WTC11 (cell line): Measurements from ENCODE around the gene IL2RG. TPM values are rescaled to one million over a fixed set of nuclear protein-coding genes. Genes with fewer than 3 reads are reported as not detected.

Experiments used
- ATAC-seq: fragments of 200-7000 bp; cut with Tn5 transposase; 2 replicates; pipeline ENCODE4 v1.10.0; 2021; ENCODE audit warnings: mild to moderate bottlenecking, moderate library complexity
- CTCF ChIA-PET: fragments of 300-600 bp; sonication (Branson Sonifier 250); formaldehyde crosslinking; loops from one replicate; lab custom pipeline; 2021; ENCODE audit warnings: antibody characterized with exemption; lab: Charles Lee
- POLR2A ChIA-PET: fragments of 350-600 bp; sonication (Branson Sonifier 250); formaldehyde crosslinking; loops from one replicate; lab custom pipeline; 2021; ENCODE audit warnings: antibody characterized with exemption; lab: Charles Lee
- DNase-seq: peaks from one replicate; pipeline ENCODE4 v3.0.0; 2021; ENCODE audit warnings: low spot score
- H3K27ac Mint-ChIP-seq: 2 replicates; pipeline ENCODE4 v1.8.0; 2021; ENCODE audit warnings: mixed read lengths
- H3K27me3 Mint-ChIP-seq: 2 replicates; pipeline ENCODE4 v1.8.0; 2021; ENCODE audit warnings: low read depth, mild to moderate bottlenecking, moderate library complexity, mixed read lengths
- H3K36me3 Mint-ChIP-seq: 2 replicates; pipeline ENCODE4 v1.8.0; 2021; ENCODE audit warnings: mixed read lengths
- H3K4me1 Mint-ChIP-seq: 2 replicates; pipeline ENCODE4 v1.8.0; 2022; ENCODE audit warnings: mixed read lengths
- H3K4me3 Mint-ChIP-seq: 2 replicates; pipeline ENCODE4 v1.8.0; 2021; ENCODE audit warnings: mild to moderate bottlenecking, moderate library complexity, mixed read lengths
- H3K9me3 Mint-ChIP-seq: 2 replicates; pipeline ENCODE4 v1.8.0; 2021; ENCODE audit warnings: mixed read lengths
- AR ChIP-seq: fragments of 250-450 bp; sonication (Bioruptor Pico); IDR thresholded peaks from 2 replicates; pipeline ENCODE4 v1.9.0; 2021; ENCODE audit warnings: mild to moderate bottlenecking
- ATF1 ChIP-seq: sonication (generic); formaldehyde crosslinking; IDR thresholded peaks from 2 replicates; pipeline ENCODE4 v1.8.1; 2023; ENCODE audit warnings: mild to moderate bottlenecking, moderate library complexity, missing genetic modification reagents
- E2F1 ChIP-seq: sonication (generic); formaldehyde crosslinking; IDR thresholded peaks from 2 replicates; pipeline ENCODE4 v1.8.0; 2022; ENCODE audit warnings: mild to moderate bottlenecking, missing genetic modification reagents
- E2F4 ChIP-seq: sonication (generic); formaldehyde crosslinking; IDR thresholded peaks from 2 replicates; pipeline ENCODE4 v1.8.1; 2022; ENCODE audit warnings: low read depth, mild to moderate bottlenecking, moderate library complexity, missing genetic modification reagents, borderline replicate concordance
- E2F5 ChIP-seq: sonication (generic); formaldehyde crosslinking; IDR thresholded peaks from 2 replicates; pipeline ENCODE4 v1.8.1; 2022; ENCODE audit warnings: mild to moderate bottlenecking, moderate library complexity, missing genetic modification reagents
- ETV6 ChIP-seq: sonication (generic); formaldehyde crosslinking; IDR thresholded peaks from 2 replicates; pipeline ENCODE4 v1.8.1; 2022; ENCODE audit warnings: mild to moderate bottlenecking, missing genetic modification reagents
- GRHL2 ChIP-seq: fragments of 250-450 bp; sonication (Bioruptor Pico); IDR thresholded peaks from 2 replicates; pipeline ENCODE4 v1.8.0; 2022; ENCODE audit warnings: mild to moderate bottlenecking, moderate library complexity; ENCODE audit not compliant: insufficient replicate concordance, severe bottlenecking
- GTF2I ChIP-seq: fragments of 250-450 bp; sonication (Bioruptor Pico); conservative IDR thresholded peaks from 2 replicates; pipeline ENCODE4 v1.4.0; 2021; ENCODE audit warnings: mild to moderate bottlenecking
- IRF2 ChIP-seq: sonication (generic); formaldehyde crosslinking; IDR thresholded peaks from 2 replicates; pipeline ENCODE4 v1.8.0; 2022; ENCODE audit warnings: low read depth, missing genetic modification reagents, borderline replicate concordance
- MAX ChIP-seq: sonication (generic); formaldehyde crosslinking; IDR thresholded peaks from 2 replicates; pipeline ENCODE4 v1.8.0; 2022; ENCODE audit warnings: mild to moderate bottlenecking, missing genetic modification reagents
- MLX ChIP-seq: sonication (generic); formaldehyde crosslinking; IDR thresholded peaks from 2 replicates; pipeline ENCODE4 v1.8.1; 2023; ENCODE audit warnings: mild to moderate bottlenecking, missing genetic modification reagents, moderate library complexity
- NFYB ChIP-seq: sonication (generic); formaldehyde crosslinking; conservative IDR thresholded peaks from 2 replicates; pipeline ENCODE4 v1.8.0; 2022; ENCODE audit warnings: low read depth, missing genetic modification reagents
- NR1H2 ChIP-seq: sonication (generic); formaldehyde crosslinking; IDR thresholded peaks from 2 replicates; pipeline ENCODE4 v1.9.0; 2021; ENCODE audit warnings: mild to moderate bottlenecking, moderate library complexity, missing genetic modification reagents
- PRDM15 ChIP-seq: sonication (generic); formaldehyde crosslinking; IDR thresholded peaks from 2 replicates; pipeline ENCODE4 v1.8.0; 2022; ENCODE audit warnings: missing genetic modification reagents
- PRRX2 ChIP-seq: fragments of 250-450 bp; sonication (Bioruptor Pico); IDR thresholded peaks from 2 replicates; pipeline ENCODE4 v1.8.0; 2021; ENCODE audit warnings: mild to moderate bottlenecking
- SOX15 ChIP-seq: fragments of 250-450 bp; sonication (Bioruptor Pico); IDR thresholded peaks from 2 replicates; pipeline ENCODE4 v1.9.0; 2021; ENCODE audit warnings: mild to moderate bottlenecking
- TCF7 ChIP-seq: sonication (generic); formaldehyde crosslinking; IDR thresholded peaks from 2 replicates; pipeline ENCODE4 v1.8.0; 2022; ENCODE audit warnings: mild to moderate bottlenecking, low read depth, missing genetic modification reagents, moderate library complexity
- USF1 ChIP-seq: sonication (generic); formaldehyde crosslinking; IDR thresholded peaks from 2 replicates; pipeline ENCODE4 v1.8.0; 2022; ENCODE audit warnings: mild to moderate bottlenecking, missing genetic modification reagents
- ZNF219 ChIP-seq: sonication (generic); formaldehyde crosslinking; IDR thresholded peaks from 2 replicates; pipeline ENCODE4 v1.8.0; 2023; ENCODE audit warnings: missing genetic modification reagents, mild to moderate bottlenecking, borderline replicate concordance
- ZNF416 ChIP-seq: fragments of 250-450 bp; sonication (Bioruptor Pico); IDR thresholded peaks from 2 replicates; pipeline ENCODE4 v1.9.0; 2021; ENCODE audit warnings: mild to moderate bottlenecking, inconsistent platforms
- ZNF512 ChIP-seq: sonication (generic); formaldehyde crosslinking; IDR thresholded peaks from 2 replicates; pipeline ENCODE4 v1.8.1; 2022; ENCODE audit warnings: missing genetic modification reagents, borderline replicate concordance
- total RNA-seq: library from RNA; stranded (reverse); gene quantifications from 3 replicates; pipeline ENCODE4 v1.2.3, GENCODE V29; 2021

The IL2RG gene
- total RNA-seq, 1 experiment from 2014 or later, result 1.2 TPM

GRCh38 chrX:71098302-71098701, 13.1 kb downstream of the IL2RG start:
- H3K36me3 Mint-ChIP-seq, result 0 out of 2 replicates have a peak, but pooled peaks cover 3% of the 10 kb centered on the region
- ChIA-PET CTCF (no interaction called here), POLR2A (no interaction called here)
- H3K27me3 Mint-ChIP-seq, result no peaks in the 10 kb centered on the region; the same call in 1 of the 2 replicates
- ATAC-seq (no peak), DNase-seq (peak; percentile 41)
- peak overlapping the region; percentile 96 for H3K27ac Mint-ChIP-seq
- H3K4me1 Mint-ChIP-seq, result peaks cover 49% of the 10 kb centered on the region
- TF ChIP-seq ZNF512 (CRISPR knock-in tag), result no peak
- no peak for TF ChIP-seq ZNF416 (CRISPR knock-in tag)
- TF ChIP-seq E2F1 (CRISPR knock-in tag), result no peak
- no peak for TF ChIP-seq E2F4 (CRISPR knock-in tag)
- no peak for TF ChIP-seq GRHL2
- TF ChIP-seq MLX (CRISPR knock-in tag), result no peak
- no peak for TF ChIP-seq SOX15 (CRISPR knock-in tag)
- TF ChIP-seq IRF2 (CRISPR knock-in tag), result no peak
- no peak for TF ChIP-seq ATF1
- TF ChIP-seq NFYB (CRISPR knock-in tag), result no peak
- TF ChIP-seq TCF7 (CRISPR knock-in tag), result no peak
- no peaks in the 10 kb centered on the region for H3K9me3 Mint-ChIP-seq
- H3K4me3 Mint-ChIP-seq, result peak overlapping the region; percentile 69

GRCh38 chrX:71096760-71097032, 14.7 kb downstream of the IL2RG start:
- Mint-ChIP-seq H3K9me3 (no peaks in the 10 kb centered on the region), H3K27ac (no peak overlapping the region), H3K27me3 (no peaks in the 10 kb centered on the region; the same call in 1 of the 2 replicates), H3K4me3 (peak overlapping the region; percentile 99), H3K4me1 (peaks cover 43% of the 10 kb centered on the region), H3K36me3 (0 out of 2 replicates have a peak, but pooled peaks cover 3% of the 10 kb centered on the region)
- ATAC-seq, result no peak
- ChIA-PET CTCF (no interaction called here), POLR2A (interaction anchor here (0.9 kb wide), 1 partner anchor 29 kb away, joined by 11 read pairs; the partner anchor contains the start of gene SNX12)
- no peak for DNase-seq
- no peak for TF ChIP-seq MAX (CRISPR knock-in tag)
- no peak for TF ChIP-seq ETV6 (CRISPR knock-in tag)
- no peak for TF ChIP-seq GTF2I (CRISPR knock-in tag)
- TF ChIP-seq E2F5 (CRISPR knock-in tag), result no peak
- no peak for TF ChIP-seq PRRX2 (CRISPR knock-in tag)
- no peak for TF ChIP-seq USF1 (CRISPR knock-in tag)
- TF ChIP-seq PRDM15 (CRISPR knock-in tag), result no peak
- TF ChIP-seq AR, result no peak
- TF ChIP-seq NFYB (CRISPR knock-in tag), result no peak
- TF ChIP-seq NR1H2 (CRISPR knock-in tag), result no peak
- no peak for TF ChIP-seq ZNF219 (CRISPR knock-in tag)
